Gastrocnemius medialis (tissue), 4 donors: ENCODE results near the gene MRPL28. TPM values are rescaled to one million over a fixed set of nuclear protein-coding genes. Genes with fewer than 3 reads are reported as not detected.

Experiments
- ATAC-seq, 2 donors: fragments of 150-250 bp; one replicate each; pipeline ENCODE4 v1.9.1; 2016
- DNase-seq, 2 donors: peaks; one replicate each; pipeline ENCODE4 v3.0.0-alpha.2; 2019
- H3K27ac ChIP-seq, 4 donors: fragments of 200-600 bp; sonication (generic); 1 replicate in 1 of 4; 2 replicates in 3 of 4; pipeline ENCODE4 v1.5.1; 2016 to 2018; ENCODE audit warnings: mild to moderate bottlenecking in 2 of 4, moderate library complexity in 1 of 4
- H3K27me3 ChIP-seq, 3 donors: fragments of 200-600 bp; sonication (generic) in 2 of 3; 1 replicate in 1 of 3; 2 replicates in 2 of 3; pipeline versions ENCODE4 v1.5.1 to v1.6.0; 2016 to 2019; ENCODE audit warnings: mild to moderate bottlenecking in 1 of 3, moderate library complexity in 1 of 3
- H3K36me3 ChIP-seq, 2 donors: fragments of 200-600 bp; sonication (generic) in 1 of 2; one replicate each; pipeline ENCODE4 v1.5.1; 2017 to 2018
- H3K4me1 ChIP-seq, 2 donors: fragments of 200-600 bp; sonication (generic) in 1 of 2; one replicate each; pipeline ENCODE4 v1.5.1; 2016 to 2017; ENCODE audit warnings: mild to moderate bottlenecking in 2 of 2
- H3K4me3 ChIP-seq, 4 donors: fragments of 200-600 bp; sonication (generic) in 3 of 4; 1 replicate in 1 of 4; 2 replicates in 3 of 4; pipeline ENCODE4 v1.5.1; 2016 to 2019; ENCODE audit warnings: mild to moderate bottlenecking in 2 of 4
- H3K9me3 ChIP-seq, 3 donors: fragments of 200-600 bp; sonication (generic) in 2 of 3; 1 replicate in 1 of 3; 2 replicates in 2 of 3; pipeline ENCODE4 v1.5.1; 2016 to 2019
- POLR2A ChIP-seq, 2 donors: fragments of 450-650 bp; IDR thresholded peaks; one replicate each; pipeline ENCODE4 v1.6.1; 2017; ENCODE audit warnings: antibody characterized with exemption in 2 of 2, mild to moderate bottlenecking in 2 of 2, moderate library complexity in 2 of 2
- in situ Hi-C, 4 donors: fragments of 200-750 bp; cut with MboI; loops; one replicate each; pipeline versions ENCODE4 v1.15.0 to v1.8.0; 2017; ENCODE audit warnings: low sequenced_read_pairs in 4 of 4
- intact Hi-C: fragments of 100-400 bp; cut with DNase I; formaldehyde crosslinking; loops from one replicate; pipeline ENCODE4 v1.15.1; 2023; ENCODE audit warnings: low total_unique reads
- total RNA-seq, 4 donors: library from RNA; depleted of rRNA; stranded (reverse); fragments of >200 nt; gene quantifications; one replicate each; pipeline versions ENCODE4 v1.1.0 to v1.2.3, GENCODE V29; 2016
- TF ChIP-seq, protein P1 (sequence below), 5 experiments: fragments of 450-650 bp in 3 of 5; fragments of 200-600 bp in 2 of 5; sonication (generic) in 2 of 5; IDR thresholded peaks in 4 of 5; conservative IDR thresholded peaks in 1 of 5; 1 replicate in 4 of 5; 2 replicates in 1 of 5; pipeline ENCODE4 v1.5.1; 2016 to 2019; ENCODE audit warnings: antibody characterized with exemption in 5 of 5, mild to moderate bottlenecking in 3 of 5, moderate library complexity in 3 of 5

Gene MRPL28
- total RNA-seq, 4 donors from 2014 or later: 72.8 to 122 (median 87.4) TPM

DNA sequence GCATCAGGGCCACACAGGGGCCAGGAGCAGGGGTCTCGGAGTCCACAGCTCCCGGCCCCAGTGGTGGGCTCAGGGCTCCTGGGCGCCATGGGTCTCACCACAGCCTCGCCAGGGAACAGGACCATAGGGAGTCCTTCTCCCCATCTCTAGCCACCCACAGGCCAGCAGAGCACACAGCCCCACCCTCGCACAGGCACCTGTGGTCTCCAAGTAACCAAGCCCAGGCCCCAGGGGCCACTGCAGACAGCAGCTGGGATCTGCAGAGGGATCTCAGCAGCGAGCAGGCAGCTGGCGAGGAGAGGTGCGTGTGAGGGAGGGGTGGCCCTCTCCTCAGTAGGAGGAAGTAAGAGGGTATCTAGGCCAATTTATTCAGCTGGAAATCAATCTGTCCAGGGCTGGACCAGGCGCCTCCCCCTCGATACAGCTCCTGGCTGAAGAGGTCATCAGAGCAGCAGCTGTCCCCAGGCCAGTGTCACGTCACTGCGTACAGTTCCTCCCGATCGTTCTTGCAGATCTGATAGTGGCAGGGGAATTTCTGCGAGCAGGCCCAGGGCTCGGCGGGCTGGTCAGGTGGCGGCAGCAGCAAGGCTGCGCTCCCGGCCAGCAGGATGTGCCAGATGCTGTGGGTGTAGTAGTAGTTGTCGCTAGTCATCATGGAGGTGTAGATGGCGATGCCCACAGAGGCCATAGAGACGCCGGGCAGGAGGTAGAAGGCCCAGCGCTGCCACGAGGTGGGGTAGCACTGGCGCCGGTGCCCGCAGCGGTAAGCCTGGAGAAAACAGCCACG, 1.4 kb upstream of the MRPL28 start:
- ATAC-seq (no peak), DNase-seq (no peak)
- intact Hi-C loops (no loop called here), in situ Hi-C loops (no loop called here)
- Histone ChIP-seq H3K9me3 (no peaks in the 10 kb centered on the region), H3K4me1 (peaks cover 12 to 14% of the 10 kb centered on the region in 2 donors), H3K27me3 (no peaks in the 10 kb centered on the region), H3K4me3 (no peak overlapping the region), H3K36me3 (peaks cover 0 to 57% of the 10 kb centered on the region in 2 donors), H3K27ac (no peak overlapping the region)
- TF ChIP-seq POLR2A (IDR thresholded peaks at IDR 0.05): no peak
- TF ChIP-seq, protein P1, sequence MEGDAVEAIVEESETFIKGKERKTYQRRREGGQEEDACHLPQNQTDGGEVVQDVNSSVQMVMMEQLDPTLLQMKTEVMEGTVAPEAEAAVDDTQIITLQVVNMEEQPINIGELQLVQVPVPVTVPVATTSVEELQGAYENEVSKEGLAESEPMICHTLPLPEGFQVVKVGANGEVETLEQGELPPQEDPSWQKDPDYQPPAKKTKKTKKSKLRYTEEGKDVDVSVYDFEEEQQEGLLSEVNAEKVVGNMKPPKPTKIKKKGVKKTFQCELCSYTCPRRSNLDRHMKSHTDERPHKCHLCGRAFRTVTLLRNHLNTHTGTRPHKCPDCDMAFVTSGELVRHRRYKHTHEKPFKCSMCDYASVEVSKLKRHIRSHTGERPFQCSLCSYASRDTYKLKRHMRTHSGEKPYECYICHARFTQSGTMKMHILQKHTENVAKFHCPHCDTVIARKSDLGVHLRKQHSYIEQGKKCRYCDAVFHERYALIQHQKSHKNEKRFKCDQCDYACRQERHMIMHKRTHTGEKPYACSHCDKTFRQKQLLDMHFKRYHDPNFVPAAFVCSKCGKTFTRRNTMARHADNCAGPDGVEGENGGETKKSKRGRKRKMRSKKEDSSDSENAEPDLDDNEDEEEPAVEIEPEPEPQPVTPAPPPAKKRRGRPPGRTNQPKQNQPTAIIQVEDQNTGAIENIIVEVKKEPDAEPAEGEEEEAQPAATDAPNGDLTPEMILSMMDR (IDR thresholded peaks at IDR 0.05 in 4 of 5, conservative IDR thresholded peaks at IDR 0.05 in 1 of 5): no peak

DNA sequence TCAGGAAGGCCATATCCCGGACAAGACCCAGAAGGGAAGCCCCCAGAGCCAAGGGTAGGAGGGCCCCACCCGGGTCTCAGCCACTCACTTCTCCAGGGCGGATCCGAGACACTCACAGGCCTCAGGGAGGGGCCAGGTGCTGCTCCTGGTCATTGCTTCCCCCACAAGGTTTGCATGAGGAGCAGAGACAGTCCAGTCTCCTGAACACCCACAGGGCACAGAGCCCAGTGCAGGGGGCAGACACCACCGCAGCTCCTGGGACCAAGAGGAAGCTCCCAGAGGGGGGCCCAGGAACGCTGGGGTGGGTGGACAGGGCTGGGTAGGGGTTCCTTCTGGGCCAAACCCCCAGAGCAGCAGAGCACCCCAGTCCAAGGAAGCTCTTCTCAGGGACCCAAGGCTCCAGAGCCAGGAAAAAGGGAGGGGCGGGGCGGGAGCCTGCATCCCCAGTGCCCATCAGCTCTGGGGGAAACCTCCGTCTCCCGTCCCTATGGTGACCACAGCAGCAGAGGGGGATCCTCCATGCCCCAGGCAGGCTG, 709 bp upstream of the MRPL28 start:
- ATAC-seq: no peak
- Histone ChIP-seq H3K36me3 (peaks cover 0 to 55% of the 10 kb centered on the region in 2 donors), H3K27ac (peak overlapping the region; percentile 71 to 88 (median 84))

DNA sequence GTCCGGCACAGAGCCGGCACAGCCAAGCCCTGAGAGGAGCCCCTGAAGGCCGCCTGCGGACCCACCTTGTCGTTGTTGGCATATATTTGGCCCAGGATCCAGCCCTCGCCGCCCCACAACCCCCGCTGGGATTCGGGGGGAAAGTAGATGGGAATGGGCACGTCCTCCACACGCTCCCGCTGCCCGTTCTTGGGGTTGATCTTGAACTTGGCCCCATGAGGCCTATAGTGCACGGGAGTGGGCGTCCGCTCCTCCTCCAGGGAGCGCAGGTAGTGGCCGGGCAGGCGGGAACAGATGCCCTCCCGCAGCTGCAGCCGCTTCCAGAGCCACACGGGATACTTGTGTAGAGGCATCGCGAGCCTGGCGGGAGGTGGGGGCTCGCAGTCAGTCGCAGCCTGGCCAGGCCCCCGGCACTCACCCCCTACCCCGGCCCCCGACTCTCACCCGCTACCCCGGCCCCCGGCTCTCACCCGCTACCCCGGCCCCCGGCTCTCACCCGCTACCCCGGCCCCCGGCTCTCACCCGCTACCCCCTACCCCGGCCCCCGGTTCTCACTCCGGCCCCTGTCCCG, 387 bp downstream of the MRPL28 start:
- Histone ChIP-seq H3K4me1 (peaks cover 12 to 14% of the 10 kb centered on the region in 2 donors), H3K9me3 (no peaks in the 10 kb centered on the region), H3K4me3 (peak overlapping the region; percentile 38 to 66 (median 59)), H3K27ac (peak overlapping the region; percentile 71 to 88 (median 84)), H3K27me3 (peaks cover 0 to 2% (median under 1%) of the 10 kb centered on the region in 3 donors), H3K36me3 (peaks cover 0 to 47% of the 10 kb centered on the region in 2 donors)
- in situ Hi-C loops (no loop called here), intact Hi-C loops (loop anchor here (1.0 kb wide), 1 partner anchor 18 kb away; the partner anchor contains the start of gene AXIN1)
- TF ChIP-seq, protein P1 (IDR thresholded peaks at IDR 0.05 in 4 of 5, conservative IDR thresholded peaks at IDR 0.05 in 1 of 5): no peak
- TF ChIP-seq POLR2A (IDR thresholded peaks at IDR 0.05): no peak
- no peak for DNase-seq
- ATAC-seq: peak; percentile 24 to 25

More for the DNA sequence above, 709 bp upstream of the MRPL28 start:
- in situ Hi-C loops: no loop called here
- intact Hi-C loops: loop anchor here (1.0 kb wide), 1 partner anchor 19 kb away; the partner anchor contains the start of gene AXIN1
- Histone ChIP-seq H3K4me3 (peak overlapping the region in 3 of 4 donors; percentile 38 to 66 (median 57)), H3K9me3 (no peaks in the 10 kb centered on the region), H3K27me3 (no peaks in the 10 kb centered on the region), H3K4me1 (peaks cover 12 to 14% of the 10 kb centered on the region in 2 donors)
- TF ChIP-seq, protein P1 (IDR thresholded peaks at IDR 0.05 in 4 of 5, conservative IDR thresholded peaks at IDR 0.05 in 1 of 5): no peak
- no peak for TF ChIP-seq POLR2A (IDR thresholded peaks at IDR 0.05)
- no peak for DNase-seq

DNA sequence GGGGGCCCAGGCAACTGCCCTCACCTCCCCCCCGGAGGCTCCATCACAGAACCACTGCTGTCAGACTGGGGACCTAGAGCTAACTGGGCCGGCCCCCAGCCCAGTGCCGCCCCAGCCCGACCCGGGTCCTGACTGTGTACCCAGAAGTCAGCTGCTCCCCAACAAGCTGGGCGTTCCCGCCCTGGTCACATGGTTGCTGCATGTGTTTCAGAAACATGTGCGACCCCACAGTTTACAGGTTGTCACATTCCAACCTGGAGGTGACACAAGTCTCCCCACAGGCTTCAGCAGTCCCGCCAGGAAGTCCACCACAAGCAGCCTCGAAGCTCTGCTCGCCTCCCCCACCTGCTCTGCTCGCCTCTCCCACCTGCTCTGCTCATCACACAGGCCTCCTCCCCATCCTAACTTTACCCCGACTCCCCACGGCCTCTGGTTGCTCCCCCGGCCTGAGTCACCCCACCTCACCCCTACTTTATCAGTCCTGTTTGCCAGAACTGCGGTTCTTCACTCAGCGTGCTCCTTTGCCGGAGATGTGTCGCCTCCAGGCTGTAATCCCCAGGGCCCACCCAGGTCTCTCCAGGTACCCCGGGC, 968 bp downstream of the MRPL28 start:
- ATAC-seq (no peak), DNase-seq (no peak)
- TF ChIP-seq, protein P1 (IDR thresholded peaks at IDR 0.05 in 4 of 5, conservative IDR thresholded peaks at IDR 0.05 in 1 of 5): no peak
- TF ChIP-seq POLR2A (IDR thresholded peaks at IDR 0.05): no peak
- Histone ChIP-seq H3K36me3 (peaks cover 0 to 41% of the 10 kb centered on the region in 2 donors), H3K4me1 (peaks cover 12 to 14% of the 10 kb centered on the region in 2 donors), H3K4me3 (peak overlapping the region; percentile 38 to 66 (median 59)), H3K27ac (no peak overlapping the region), H3K9me3 (no peaks in the 10 kb centered on the region), H3K27me3 (peaks cover 0 to 8% (median 7%) of the 10 kb centered on the region in 3 donors)
- in situ Hi-C loops (no loop called here), intact Hi-C loops (no loop called here)
